H1 (cell line): ENCODE results near the gene PTGIS. TPM values are rescaled to one million over a fixed set of nuclear protein-coding genes. Genes with fewer than 3 reads are reported as not detected.

Experiments used
- HDAC2 ChIP-seq, 2 experiments: fragments of 300-600 bp in 1 of 2; sonication (generic) in 1 of 2; IDR thresholded peaks; 2 replicates each; pipeline ENCODE4 v1.6.1; 2011 to 2012; ENCODE audit warnings: low read depth in 2 of 2, low read length in 2 of 2, mild to moderate bottlenecking in 2 of 2, moderate library complexity in 2 of 2, borderline replicate concordance in 1 of 2, inconsistent platforms in 1 of 2
- MAFK ChIP-seq: IDR thresholded peaks from 2 replicates; pipeline ENCODE4 v1.6.1; 2012; ENCODE audit warnings: low read depth, mild to moderate bottlenecking, improper control_type of control experiment, low read length
- RFX5 ChIP-seq: IDR thresholded peaks from 2 replicates; pipeline ENCODE4 v1.6.1; 2011; ENCODE audit warnings: low read depth, low read length, improper control_type of control experiment, borderline replicate concordance
- SP2 ChIP-seq: IDR thresholded peaks from 2 replicates; pipeline ENCODE4 v1.6.1; 2012; ENCODE audit warnings: mild to moderate bottlenecking, low read length, inconsistent platforms
- polyA plus RNA-seq, 7 experiments: library from polyadenylated mRNA; depleted of rRNA in 3 of 7; stranded (reverse) in 5 of 7; unstranded in 2 of 7; fragments of >200 nt in 5 of 7; fragments of 200-250 nt in 2 of 7; gene quantifications; 1 replicate in 5 of 7; 2 replicates in 1 of 7; 4 replicates in 1 of 7; pipeline versions ENCODE4 v1.2.1 to v1.2.3, GENCODE V29; 2011 to 2013; ENCODE audit warnings: missing spikeins in 2 of 7, mixed read lengths in 2 of 7
- total RNA-seq: library from RNA; stranded (reverse); fragmentation: NEBNext Ultra II Directional; extraction: Animal tissue kit (Norgen Biotek cat#: 25700); gene quantifications from 2 replicates; pipeline ENCODE4 v1.2.1, GENCODE V29; 2021

Gene PTGIS
- total and polyA plus RNA-seq, 2 of the 8 experiments (the other 6 are each of a cell fraction or from before 2014, with no cell fraction given) = 29.9 to 35.5 TPM

- TF ChIP-seq HDAC2 (IDR thresholded peaks at IDR 0.05; ENCODE audit: borderline replicate concordance in 1 of 2, low read depth in 2 of 2, low read length in 2 of 2) (no peak), RFX5 (no peak), SP2 (no peak), MAFK (no peak)
- TF ChIP-seq, all 59 proteins: peak for 0
These were observed 23.4 kb upstream of the PTGIS start (continued) for GRCh38 chr20:49591217-49591865.
